Measurements from ENCODE around the gene SRR.

The SRR gene

DNA sequence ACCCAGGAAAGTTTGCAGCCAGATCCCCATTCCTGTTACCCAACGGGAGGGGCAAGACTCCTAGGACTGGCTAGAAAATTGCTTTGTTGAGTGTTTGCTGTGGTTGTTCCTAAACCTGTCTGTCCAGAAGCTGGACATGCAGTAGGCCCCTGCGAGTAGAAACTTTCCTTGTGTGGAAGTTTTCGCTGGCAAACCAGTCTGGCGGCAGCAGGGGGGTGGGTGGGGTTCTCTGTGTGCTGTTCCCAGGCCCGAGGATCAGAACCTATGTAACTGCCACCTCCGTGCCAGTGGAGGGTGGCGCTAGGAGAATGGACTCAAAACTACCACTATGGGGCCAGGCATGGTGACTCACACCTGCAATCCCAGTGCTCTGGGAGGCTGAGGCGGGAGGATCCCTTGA is 42.7 kb downstream of the SRR start:
- H3K4me3 ChIP-seq, result no peak overlapping the region
- TF ChIP-seq, protein P1, sequence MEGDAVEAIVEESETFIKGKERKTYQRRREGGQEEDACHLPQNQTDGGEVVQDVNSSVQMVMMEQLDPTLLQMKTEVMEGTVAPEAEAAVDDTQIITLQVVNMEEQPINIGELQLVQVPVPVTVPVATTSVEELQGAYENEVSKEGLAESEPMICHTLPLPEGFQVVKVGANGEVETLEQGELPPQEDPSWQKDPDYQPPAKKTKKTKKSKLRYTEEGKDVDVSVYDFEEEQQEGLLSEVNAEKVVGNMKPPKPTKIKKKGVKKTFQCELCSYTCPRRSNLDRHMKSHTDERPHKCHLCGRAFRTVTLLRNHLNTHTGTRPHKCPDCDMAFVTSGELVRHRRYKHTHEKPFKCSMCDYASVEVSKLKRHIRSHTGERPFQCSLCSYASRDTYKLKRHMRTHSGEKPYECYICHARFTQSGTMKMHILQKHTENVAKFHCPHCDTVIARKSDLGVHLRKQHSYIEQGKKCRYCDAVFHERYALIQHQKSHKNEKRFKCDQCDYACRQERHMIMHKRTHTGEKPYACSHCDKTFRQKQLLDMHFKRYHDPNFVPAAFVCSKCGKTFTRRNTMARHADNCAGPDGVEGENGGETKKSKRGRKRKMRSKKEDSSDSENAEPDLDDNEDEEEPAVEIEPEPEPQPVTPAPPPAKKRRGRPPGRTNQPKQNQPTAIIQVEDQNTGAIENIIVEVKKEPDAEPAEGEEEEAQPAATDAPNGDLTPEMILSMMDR (IDR thresholded peaks at IDR 0.05), result no peak
- no peak for DNase-seq (ENCODE audit: low spot score)
- H3K27ac ChIP-seq, result no peak overlapping the region

DNA sequence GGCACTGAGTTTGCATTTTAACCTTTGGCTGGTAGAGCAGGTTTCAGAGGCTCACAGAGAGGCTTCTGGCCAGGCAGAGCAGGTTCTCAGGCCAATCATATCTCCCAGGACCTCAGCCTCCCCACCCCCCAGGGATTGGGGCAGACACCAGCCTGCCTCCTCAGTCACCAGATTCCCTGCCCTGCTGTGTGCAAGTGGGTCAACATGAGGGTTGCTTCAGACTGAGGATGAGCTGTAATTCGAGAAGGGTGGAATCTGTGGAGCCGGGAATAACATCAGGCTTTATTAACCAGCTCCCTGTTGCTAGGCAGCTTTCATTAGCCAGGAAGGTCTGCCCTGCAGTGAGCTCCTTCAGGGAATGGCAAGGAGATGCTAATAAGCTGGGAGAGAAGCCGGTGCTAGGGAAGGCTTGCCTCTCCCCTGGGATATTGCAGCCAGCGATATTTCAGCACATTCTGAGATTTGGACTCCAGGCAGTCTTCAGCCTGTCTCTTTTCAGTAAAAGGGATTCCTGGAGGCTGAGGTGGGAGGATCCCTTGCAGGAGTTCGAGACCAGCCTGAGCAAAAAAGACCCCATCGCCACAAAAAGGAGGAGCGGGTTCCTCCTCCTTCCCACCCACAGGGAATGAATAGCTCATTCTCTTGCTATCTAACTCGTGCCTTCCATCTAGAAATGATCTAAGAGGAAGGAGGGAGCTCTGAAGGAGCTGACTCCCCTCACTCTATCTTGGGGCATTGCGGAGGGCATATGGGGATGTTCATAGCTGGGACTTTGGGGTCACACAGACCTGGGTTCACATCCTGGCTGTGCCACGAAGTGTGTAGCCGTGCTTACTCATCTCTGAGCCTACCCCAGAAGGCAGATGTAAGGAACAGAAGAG is 44.3 kb downstream of the SRR start:
- H3K27ac ChIP-seq, result no peak overlapping the region
- DNase-seq (ENCODE audit: low spot score), result no peak
- TF ChIP-seq, protein P1 (IDR thresholded peaks at IDR 0.05), result no peak
- no peak overlapping the region for H3K4me3 ChIP-seq

DNA sequence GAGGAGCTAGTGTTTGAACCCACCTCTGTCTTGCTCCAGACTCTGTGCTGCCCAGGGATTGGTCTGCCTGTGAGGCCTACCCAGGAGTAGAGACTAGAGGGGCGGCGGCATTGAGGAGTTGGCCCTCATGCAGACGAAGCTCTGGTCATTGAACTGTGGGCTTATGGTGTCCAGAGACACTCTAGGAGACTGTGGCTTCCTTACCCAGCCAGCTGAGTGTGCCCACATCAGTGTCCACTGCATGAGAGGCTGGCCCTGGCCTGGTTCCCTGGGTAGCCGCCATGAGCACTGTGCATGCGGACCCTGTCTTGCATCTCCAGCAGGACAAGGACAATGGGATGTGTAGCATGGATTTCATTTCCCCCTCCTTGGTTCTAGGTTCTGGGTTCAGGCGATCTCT is 47.5 kb downstream of the SRR start:
- Histone ChIP-seq H3K27ac (no peak overlapping the region), H3K4me3 (no peak overlapping the region)
- TF ChIP-seq, protein P1 (IDR thresholded peaks at IDR 0.05), result no peak
- no peak for DNase-seq (ENCODE audit: low spot score)

DNA sequence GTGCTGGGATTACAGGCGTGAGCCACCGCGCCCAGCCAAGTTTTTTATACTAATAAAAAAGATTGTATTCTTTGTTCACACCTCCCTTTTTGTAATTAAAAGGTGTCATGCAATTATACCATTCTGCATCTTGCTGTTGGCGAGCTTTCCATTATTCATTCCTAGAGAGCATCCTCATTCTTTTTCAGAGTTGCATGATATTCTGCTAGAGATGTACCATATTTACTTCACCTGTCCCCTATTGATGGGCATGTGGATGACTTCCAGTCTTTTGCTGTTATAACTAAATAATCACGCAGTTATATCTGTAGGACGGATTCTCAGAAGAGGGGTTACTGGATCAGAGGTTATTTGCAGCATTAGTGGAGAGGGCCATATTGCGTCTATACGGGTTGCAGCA is 50.6 kb downstream of the SRR start:
- no peak overlapping the region for H3K27ac ChIP-seq
- TF ChIP-seq, protein P1 (IDR thresholded peaks at IDR 0.05), result no peak
- no peak overlapping the region for H3K4me3 ChIP-seq
- DNase-seq (ENCODE audit: low spot score), result no peak

DNA sequence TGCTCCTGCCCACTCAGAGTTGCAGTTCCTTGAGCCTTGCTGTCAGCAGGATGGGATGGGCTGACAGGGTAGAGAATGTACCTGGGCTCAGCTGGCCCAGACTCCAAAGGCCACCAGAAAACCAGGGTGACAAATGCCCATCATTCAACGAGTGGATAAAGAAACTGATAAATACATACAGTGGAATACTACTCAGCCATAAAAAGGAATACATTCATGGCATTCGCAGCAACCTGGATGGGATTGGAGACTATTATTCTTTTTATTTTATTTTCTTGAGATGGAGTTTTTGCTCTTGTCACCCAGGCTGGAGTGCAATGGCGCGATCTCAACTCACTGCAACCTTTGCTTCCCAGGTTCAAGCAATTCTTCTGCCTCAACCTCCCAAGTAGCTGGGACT is 53.5 kb downstream of the SRR start:
- DNase-seq (ENCODE audit: low spot score), result no peak
- H3K4me3 ChIP-seq, result no peak overlapping the region
- TF ChIP-seq, protein P1 (IDR thresholded peaks at IDR 0.05), result no peak
- H3K27ac ChIP-seq, result no peak overlapping the region

DNA sequence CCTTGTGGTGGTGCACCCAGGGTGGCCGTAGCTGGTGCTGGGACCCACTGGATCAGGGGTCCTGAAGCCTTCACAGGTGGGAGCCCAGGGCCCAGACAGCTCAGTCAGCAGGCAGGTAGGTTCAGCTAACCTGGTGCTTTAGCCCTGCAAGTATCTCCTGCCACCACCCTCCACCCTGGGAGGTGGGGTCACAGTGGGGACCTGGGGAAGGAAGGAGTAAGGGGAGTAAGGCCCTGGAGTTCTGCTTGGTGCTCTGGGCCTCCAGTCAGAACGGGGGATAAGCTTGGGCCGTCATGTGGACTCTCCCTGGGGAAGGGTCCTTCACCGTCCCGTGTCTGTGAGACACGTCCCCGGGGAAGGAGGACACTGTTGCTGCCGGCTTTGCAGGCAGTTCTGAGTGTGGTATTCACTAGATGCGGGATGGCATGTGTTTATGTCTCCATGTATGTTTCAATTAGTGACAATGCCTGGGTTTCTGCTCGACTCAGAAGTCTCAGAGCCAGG is 54.2 kb downstream of the SRR start:
- TF ChIP-seq, protein P1 (IDR thresholded peaks at IDR 0.05), result no peak
- DNase-seq (ENCODE audit: low spot score), result no peak
- no peak overlapping the region for H3K27ac ChIP-seq
- H3K4me3 ChIP-seq, result no peak overlapping the region

All from coronary artery (tissue), 2 donors.